ENCODE data around the gene EFHC2. TPM values are rescaled to one million over a fixed set of nuclear protein-coding genes. Genes with fewer than 3 reads are reported as not detected.

EFHC2 gene
- total and polyA plus RNA-seq, 2 of the 8 experiments (the other 6 are each of a cell fraction or from before 2014, with no cell fraction given) = 1.8 to 3.4 TPM

DNA sequence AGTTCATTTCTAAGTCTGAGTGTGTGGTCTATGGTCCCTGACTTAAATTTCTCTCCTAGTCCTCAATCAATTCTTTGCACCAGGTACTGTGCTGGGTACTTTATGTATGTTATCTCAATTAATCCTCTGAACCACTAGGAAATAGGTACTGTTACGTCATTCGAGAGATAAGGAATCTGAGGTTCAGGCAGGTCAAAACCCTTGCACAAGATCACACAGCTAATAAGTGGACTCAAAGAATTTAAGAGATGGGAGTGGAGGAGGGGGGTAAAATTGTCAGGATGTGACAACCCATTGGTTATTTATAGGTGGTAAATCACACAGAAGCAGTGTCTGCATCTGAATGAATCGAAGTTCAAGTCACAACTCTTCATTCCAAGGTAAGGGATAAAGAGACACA lies 169.4 kb downstream of the EFHC2 start:
- Histone ChIP-seq H3K79me1 (ENCODE audit: low read depth, low read length) (no peaks in the 10 kb centered on the region), H3K4ac (replicated peaks; ENCODE audit: insufficient read length, low read depth, low read length) (no peak overlapping the region), H3K9ac (replicated peaks in 1 of 4; ENCODE audit: extremely low read depth in 1 of 4, low read depth in 3 of 4, low read length in 3 of 4) (no peak overlapping the region), H2BK5ac (ENCODE audit: low read depth, low read length) (no peak overlapping the region), H3K27ac (ENCODE audit: low read depth, low read length) (no peak overlapping the region), H3K36me3 (ENCODE audit: control insufficient read depth in 2 of 4, insufficient read depth in 4 of 4, low read length in 3 of 4) (no peaks in the 10 kb centered on the region), H2BK20ac (ENCODE audit: low read length) (no peak overlapping the region), H4K20me1 (replicated peaks in 1 of 2; ENCODE audit: control insufficient read depth in 1 of 2, insufficient read depth in 2 of 2, low read length in 2 of 2) (no peaks in the 10 kb centered on the region), H3K14ac (ENCODE audit: insufficient read length) (no peak overlapping the region), H3K27me3 (replicated peaks in 1 of 4; ENCODE audit: control insufficient read depth in 3 of 4, extremely low read depth in 1 of 4, insufficient read depth in 3 of 4, low read length in 3 of 4) (no peaks in the 10 kb centered on the region), H3K56ac (replicated peaks; ENCODE audit: insufficient read length, low read depth, low read length) (no peak overlapping the region), H3K4me3 (ENCODE audit: extremely low read depth in 1 of 4, insufficient read depth in 2 of 4, low read depth in 3 of 4, low read length in 4 of 4) (no peak overlapping the region), H3K9me3 (ENCODE audit: insufficient read depth in 2 of 2, low read depth in 1 of 2, low read length in 1 of 2) (no peaks in the 10 kb centered on the region), H2AK5ac (ENCODE audit: low read depth, low read length) (no peak overlapping the region), H3K23ac (ENCODE audit: insufficient read length) (no peak overlapping the region), H3K4me1 (replicated peaks in 1 of 4; ENCODE audit: control insufficient read depth in 3 of 4, insufficient read depth in 4 of 4, low read length in 3 of 4) (no peaks in the 10 kb centered on the region), H2BK12ac (ENCODE audit: low read depth, low read length) (no peak overlapping the region), H4K91ac (replicated peaks; ENCODE audit: insufficient read length, low read length) (no peak overlapping the region), H3K23me2 (ENCODE audit: low read depth, low read length) (no peaks in the 10 kb centered on the region), H3K79me2 (ENCODE audit: control insufficient read depth in 1 of 2, insufficient read depth in 2 of 2, low read length in 2 of 2) (no peaks in the 10 kb centered on the region), H3K4me2 (ENCODE audit: insufficient read depth in 1 of 2, low read depth in 2 of 2, low read length in 2 of 2) (no peak overlapping the region), H2AFZ (ENCODE audit: low read length) (no peak overlapping the region), H3K18ac (ENCODE audit: extremely low read depth, low read length) (no peak overlapping the region), H4K8ac (ENCODE audit: extremely low read depth, insufficient read depth, low read length) (no peak overlapping the region), H4K5ac (ENCODE audit: insufficient read length, low read depth, low read length) (no peak overlapping the region), H2BK120ac (replicated peaks; ENCODE audit: low read depth, low read length) (no peak overlapping the region), H2BK15ac (ENCODE audit: low read length) (no peak overlapping the region)
- 93% methylated on average over 3 of the region's 3 CpGs; no CpG with 5 or more reads in 1 of the 2 experiments for WGBS, 2 experiments (ENCODE audit: extremely low coverage in 1 of 2, insufficient coverage in 1 of 2, insufficient read length in 1 of 2, insufficient replicate concordance in 2 of 2, low coverage in 1 of 2, low lambda C conversion rate in 2 of 2, missing lambda C conversion rate in 1 of 2)
- TF ChIP-seq, protein P1, sequence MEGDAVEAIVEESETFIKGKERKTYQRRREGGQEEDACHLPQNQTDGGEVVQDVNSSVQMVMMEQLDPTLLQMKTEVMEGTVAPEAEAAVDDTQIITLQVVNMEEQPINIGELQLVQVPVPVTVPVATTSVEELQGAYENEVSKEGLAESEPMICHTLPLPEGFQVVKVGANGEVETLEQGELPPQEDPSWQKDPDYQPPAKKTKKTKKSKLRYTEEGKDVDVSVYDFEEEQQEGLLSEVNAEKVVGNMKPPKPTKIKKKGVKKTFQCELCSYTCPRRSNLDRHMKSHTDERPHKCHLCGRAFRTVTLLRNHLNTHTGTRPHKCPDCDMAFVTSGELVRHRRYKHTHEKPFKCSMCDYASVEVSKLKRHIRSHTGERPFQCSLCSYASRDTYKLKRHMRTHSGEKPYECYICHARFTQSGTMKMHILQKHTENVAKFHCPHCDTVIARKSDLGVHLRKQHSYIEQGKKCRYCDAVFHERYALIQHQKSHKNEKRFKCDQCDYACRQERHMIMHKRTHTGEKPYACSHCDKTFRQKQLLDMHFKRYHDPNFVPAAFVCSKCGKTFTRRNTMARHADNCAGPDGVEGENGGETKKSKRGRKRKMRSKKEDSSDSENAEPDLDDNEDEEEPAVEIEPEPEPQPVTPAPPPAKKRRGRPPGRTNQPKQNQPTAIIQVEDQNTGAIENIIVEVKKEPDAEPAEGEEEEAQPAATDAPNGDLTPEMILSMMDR (IDR thresholded peaks at IDR 0.05; ENCODE audit: control extremely low read depth in 1 of 3, insufficient read depth in 1 of 3, low read depth in 1 of 3, low read length in 3 of 3) = no peak
- ChIA-PET POLR2A (ENCODE audit: partially characterized antibody) (no interaction called here), CTCF (ENCODE audit: partially characterized antibody) (no interaction called here)
- DNase-seq (ENCODE audit: low read depth in 1 of 2, low spot score in 2 of 2) (no peak), FAIRE-seq (no peak)
